OCI-LY3 (cell line): Measurements from ENCODE around the gene CSDE1.

ENCODE experiments used
- CTCF ChIP-seq: fragments of 200-600, 300-600 bp; sonication (generic); IDR thresholded peaks from 2 replicates; pipeline ENCODE4 v1.5.1; 2014; ENCODE audit warnings: antibody characterized with exemption, low read length, low read depth
- EZH2phosphoT487 ChIP-seq: fragments of 200-600 bp; shearing (Covaris generic); IDR thresholded peaks from 2 replicates; pipeline ENCODE4 v1.6.1; 2018; ENCODE audit warnings: antibody characterized with exemption, mixed run types, low read depth

DNA sequence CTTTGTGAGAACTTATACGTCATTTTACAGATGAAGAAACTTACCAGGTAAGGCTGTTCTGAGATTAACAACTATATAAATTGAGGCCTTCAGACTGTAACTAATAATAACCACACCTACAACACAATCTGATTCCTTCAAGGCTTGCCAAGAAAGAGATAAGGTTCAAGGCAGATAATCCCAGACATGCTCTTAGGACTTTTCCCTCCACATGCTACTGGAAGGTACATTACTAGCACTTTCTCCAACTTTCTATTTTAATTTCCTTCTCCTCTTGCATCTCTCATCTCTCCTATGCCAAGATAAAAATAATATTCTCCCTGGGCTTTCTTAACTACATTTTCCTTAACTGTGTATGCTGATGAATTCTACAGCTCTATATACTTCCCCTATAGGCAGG, 22.3 kb downstream of the CSDE1 start:
- TF ChIP-seq CTCF (no peak), EZH2phosphoT487 (no peak)
